SW 1271 (cell line): ENCODE results near the gene KREMEN1.

ENCODE experiments used
- DNase-seq, 2 experiments: peaks; one replicate each; lab custom pipeline; 2025; lab: John Stamatoyannopoulos, UW

Gene KREMEN1

GRCh38 chr22:29133603-29134133, 60.8 kb downstream of the KREMEN1 start:
- DNase-seq, result no peak

- no peak for DNase-seq
Measured at GRCh38 chr22:29134448-29134847, 61.6 kb downstream of the KREMEN1 start.

- no peak for DNase-seq
Measured at GRCh38 chr22:29136782-29137700, 64.2 kb downstream of the KREMEN1 start.

DNA sequence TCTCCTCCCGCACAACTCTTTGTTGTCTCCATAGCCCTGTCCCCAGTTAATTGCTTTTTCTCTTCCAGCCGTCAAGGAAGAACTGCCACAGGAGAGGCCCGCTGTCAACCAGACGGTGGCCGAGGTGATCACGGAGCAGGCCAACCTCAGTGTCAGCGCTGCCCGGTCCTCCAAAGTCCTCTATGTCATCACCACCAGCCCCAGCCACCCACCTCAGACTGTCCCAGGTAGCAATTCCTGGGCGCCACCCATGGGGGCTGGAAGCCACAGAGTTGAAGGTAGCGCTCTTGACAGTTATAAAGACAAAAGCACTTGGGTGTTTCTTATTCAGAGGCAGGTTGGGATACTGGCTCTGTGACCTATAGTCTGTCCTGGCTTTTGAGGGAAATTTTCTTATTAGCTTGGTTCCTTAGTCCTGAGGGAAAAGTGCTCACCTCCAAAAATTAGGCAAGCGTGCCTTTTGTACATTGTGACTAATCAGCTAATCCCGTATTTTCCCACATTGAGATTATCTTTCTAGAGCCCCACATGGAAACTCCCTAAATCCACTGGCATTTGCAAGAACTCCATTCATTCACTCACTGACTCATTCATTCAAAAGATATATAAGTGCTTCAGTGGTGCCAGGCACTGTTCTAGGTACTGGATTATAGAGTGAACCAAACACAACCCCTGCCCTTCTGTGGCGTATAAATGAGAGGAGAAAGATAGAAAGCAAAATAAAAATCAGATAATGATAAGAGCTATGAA, 65.9 kb downstream of the KREMEN1 start:
- no peak for DNase-seq

- DNase-seq, result no peak
Measured at GRCh38 chr22:29139965-29140782, 67.3 kb downstream of the KREMEN1 start.

GRCh38 chr22:29141078-29141688, 68.3 kb downstream of the KREMEN1 start:
- no peak for DNase-seq

GRCh38 chr22:29142116-29142515, 69.3 kb downstream of the KREMEN1 start:
- DNase-seq, result no peak

GRCh38 chr22:29143941-29144785, 71.3 kb downstream of the KREMEN1 start:
- DNase-seq, result no peak

DNA sequence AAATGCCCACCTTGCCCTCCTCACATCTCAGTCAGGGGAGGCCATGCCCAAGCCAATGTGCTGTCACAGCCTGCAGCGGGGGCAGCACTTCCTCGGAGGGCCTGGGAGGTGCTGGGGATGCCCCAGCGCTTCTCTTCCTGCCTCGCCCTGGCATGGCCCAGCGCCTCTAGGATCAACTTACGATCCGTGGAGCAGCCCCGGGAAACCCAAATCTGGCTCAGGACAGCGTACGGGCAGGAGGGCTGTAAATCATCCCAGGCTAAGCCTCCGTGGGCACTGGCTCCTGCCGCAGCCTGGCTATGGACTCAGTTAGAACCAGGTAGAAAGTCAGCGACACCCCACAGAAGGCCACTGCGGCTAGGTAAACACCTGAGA, 71.9 kb downstream of the KREMEN1 start:
- no peak for DNase-seq

DNA sequence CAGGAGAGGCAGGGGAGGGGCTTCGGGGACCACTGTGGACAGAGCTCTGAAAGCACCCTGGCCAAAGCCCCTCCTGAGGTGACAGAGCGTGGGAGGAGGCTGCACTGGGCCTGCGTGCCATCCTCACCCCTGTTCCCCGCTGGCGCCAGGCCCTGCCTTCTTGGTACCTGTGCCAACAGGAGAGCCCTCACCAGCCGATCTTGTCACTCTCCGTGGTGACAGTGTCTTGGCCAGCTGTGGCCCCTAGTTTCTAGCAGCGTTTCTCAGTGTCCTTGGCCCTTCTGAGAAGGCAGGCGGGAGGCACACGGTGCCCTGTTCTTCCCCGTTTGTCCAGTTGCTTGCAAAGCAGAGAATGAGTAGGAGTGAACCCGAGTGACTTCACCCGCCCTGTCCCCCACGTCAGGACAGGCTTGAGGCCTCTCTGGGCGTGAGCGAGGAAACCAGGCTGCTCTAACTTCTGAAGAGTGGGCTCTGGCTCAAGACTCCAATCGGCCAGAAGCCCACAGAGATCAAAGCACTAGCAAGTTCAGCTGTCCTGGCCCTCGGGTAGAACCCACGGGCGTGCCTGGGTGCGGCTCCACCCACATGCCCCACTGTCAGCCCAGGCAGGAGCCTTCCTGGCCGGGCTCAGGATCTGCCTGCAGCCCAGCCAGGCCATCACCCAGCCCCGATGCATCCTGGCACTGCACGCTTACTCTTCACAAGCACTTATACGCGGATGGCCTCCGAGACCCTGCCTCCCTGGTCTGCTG, 72.7 kb downstream of the KREMEN1 start:
- DNase-seq, result no peak

DNA sequence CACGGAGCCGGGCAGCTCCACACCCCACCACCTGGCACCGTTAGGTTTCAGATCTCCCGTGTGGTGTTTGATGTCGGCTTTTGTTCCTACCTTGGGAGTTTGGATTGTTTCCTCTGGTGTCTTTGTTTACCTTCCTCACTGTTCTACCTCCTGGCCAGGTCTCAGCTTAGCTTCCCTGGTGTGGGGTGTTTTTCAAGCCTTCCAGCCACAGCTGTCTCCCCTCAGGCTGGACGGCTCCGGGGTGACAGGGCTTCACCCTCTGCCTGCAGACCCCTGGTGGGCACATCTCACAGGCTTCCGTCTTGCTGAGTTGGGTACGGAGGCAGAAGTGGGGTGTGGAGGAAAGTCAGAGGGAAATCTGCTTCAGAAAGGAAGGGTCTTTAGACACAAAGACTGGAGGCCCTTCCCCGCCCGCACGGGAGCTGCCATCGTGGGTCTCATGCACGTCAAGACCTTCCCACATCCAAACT, 73.3 kb downstream of the KREMEN1 start:
- DNase-seq, result no peak

DNA sequence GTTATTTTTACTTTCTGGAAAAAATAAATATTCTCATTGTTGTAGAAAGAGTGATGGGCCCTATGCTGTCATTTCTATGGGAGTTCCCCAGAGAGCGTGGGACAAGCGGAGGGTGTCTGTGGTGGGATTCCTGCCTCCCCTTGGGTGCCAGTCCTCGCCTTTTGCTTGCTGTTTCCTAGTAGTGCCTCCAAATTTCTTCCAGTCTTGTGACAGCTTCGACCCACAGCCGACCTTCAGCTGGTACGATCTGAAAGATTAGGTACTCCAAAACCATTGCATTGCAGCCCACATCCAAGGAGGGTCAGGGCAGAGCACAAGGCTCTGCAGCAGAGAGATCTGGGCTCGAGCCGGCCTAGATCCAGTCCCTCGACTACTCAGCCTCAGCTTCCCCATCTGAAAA, 73.9 kb downstream of the KREMEN1 start:
- no peak for DNase-seq

DNA sequence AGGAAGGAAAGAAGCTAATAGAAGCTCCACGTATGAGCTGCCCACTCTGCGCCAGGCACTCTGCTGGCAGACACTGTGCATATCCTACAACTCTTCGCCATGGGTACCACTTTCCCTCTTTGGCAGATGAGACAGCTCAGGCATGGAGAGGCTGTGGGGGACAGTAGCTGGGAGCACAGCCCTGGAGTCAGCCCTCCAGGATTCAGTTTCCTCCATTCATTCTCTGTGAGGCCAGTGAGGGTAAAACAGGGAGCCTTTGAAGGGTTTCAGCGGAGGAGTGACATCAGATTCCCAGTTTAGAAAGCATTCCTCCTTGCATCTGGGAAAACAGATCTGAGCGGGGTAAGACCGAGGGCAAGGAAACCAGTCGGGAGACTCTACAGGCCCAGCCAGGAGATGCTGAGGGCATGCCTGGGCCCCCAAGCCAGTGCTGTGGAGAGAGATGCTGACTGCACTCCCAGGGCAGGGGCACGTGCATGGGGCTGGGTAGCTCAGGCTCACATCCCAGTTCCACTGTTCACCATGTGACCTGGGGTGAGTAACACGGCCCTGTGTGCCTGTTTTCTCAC, 74.6 kb downstream of the KREMEN1 start:
- DNase-seq, result no peak

- DNase-seq, result no peak
Measured at GRCh38 chr22:29148036-29148435, 75.2 kb downstream of the KREMEN1 start.

- no peak for DNase-seq
Measured at GRCh38 chr22:29148826-29149225, 76.0 kb downstream of the KREMEN1 start.

DNA sequence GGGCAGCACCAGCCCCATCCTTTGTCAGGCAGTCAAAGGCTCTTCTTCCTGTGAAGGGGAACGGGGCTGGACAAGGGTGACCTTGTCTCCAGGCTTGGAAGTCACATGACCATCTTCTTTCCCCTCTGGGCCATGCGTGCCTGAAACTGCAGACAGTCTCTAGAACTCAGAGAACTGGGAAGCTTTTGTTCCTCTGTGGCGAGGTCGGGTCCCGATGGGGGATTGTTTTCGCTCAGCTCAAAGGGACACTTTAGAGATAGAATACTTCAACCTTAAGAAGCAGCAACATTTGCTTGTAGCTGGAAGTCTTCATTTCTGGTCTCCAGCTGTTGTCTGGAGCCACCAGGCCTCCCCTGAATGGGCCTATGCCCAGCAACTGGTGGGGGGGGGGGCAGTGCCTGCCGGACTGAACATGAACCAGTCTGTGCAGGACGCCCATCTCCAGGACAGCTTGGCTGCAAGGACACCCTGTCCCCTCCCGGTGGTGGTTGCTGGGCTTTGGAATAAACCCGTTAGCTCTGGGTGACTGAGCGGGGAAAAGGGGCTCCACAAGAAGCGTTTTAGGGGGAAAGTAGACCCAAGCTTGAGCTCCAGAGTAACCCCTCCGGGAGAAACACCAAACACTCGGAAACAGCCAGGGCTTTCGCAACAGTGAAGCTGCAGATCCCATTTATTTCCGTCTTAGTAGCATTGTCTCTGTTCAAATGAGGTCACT, 77.2 kb downstream of the KREMEN1 start:
- no peak for DNase-seq

- no peak for DNase-seq
Measured at GRCh38 chr22:29150701-29151100, 77.9 kb downstream of the KREMEN1 start.

DNA sequence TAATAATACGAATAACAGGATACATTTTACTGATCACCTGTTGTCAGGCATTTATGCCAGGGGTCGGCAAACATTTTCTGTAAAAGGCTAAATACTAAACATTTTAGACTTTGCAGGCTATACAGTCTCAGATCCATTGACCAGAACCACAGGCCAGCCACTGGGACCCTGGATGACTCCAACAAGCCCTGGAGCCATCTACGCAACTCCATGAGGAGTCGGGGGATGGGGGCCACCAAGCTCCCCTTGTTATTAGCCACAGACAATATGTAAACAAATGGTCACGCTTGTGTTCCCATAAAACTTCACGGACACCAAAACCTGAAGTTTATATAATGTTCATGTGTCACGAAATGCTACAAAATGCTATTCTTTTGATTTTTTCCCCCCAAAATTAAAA, 78.5 kb downstream of the KREMEN1 start:
- no peak for DNase-seq
